ENCODE data around the gene NRL.
A peak's percentile ranks its signal among the peaks of the same experiment; 100 is the strongest.

NRL gene

DNA sequence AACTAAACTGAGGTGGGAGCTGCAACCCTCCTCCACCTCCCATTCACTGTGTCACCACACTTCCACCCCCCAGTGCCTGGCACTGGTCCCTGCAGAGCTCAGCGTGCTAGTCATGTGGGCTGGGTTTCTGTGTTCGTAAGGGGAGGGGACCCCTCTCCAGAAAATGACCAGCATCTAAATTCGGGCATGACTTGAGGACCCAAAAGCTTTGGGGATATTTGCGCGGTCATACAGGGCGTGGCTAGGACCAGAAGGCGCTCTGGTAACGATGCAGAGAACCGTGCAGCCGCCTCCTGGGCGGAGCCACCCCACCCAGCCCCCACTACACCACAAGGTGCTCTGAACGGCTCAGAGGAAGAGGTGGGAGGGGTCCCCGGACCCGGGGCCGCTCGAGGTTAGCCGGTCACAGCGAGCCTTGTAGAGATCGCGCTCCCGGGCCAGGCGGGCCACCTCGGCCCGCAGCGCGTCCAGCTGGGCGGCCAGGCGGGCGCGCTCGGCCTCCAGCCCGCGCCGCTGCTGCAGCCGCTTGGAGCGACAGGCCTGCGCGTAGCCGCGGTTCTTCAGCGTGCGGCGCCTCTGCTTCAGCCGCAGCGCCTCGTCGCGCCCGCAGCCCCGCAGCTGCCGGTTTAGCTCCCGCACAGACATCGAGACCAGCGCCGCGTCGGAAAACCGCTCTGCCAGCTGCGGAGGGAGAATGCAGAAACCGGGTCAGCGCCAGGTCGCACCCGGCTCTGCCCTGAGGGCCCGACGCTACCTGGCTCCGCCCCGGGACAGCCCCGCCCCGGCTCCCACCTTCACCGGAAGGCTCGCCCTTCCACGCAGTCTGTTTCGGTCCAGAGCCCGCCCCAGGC, 33.6 kb downstream of the NRL start:
- DNase-seq, result peak; percentile 80 to 83

DNA sequence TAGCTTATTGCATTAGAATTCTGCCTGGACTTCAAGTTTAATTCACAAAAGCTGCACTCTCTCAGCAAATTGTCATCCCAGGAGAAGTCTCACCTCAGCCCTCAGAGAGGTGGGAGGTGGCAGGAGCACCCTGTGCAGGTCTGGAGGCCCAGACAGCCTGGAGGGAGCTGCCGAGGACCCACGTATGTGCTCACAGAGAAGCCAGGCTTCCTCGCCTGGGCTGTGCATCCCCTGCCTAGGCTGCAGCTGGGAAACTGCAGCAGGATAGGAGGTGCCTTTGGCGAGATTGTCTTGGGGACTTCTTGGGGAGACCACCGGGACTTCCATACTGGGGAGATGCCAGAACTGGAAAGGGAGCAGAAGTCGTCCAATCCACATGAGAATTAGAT, 34.6 kb downstream of the NRL start:
- no peak for DNase-seq

DNA sequence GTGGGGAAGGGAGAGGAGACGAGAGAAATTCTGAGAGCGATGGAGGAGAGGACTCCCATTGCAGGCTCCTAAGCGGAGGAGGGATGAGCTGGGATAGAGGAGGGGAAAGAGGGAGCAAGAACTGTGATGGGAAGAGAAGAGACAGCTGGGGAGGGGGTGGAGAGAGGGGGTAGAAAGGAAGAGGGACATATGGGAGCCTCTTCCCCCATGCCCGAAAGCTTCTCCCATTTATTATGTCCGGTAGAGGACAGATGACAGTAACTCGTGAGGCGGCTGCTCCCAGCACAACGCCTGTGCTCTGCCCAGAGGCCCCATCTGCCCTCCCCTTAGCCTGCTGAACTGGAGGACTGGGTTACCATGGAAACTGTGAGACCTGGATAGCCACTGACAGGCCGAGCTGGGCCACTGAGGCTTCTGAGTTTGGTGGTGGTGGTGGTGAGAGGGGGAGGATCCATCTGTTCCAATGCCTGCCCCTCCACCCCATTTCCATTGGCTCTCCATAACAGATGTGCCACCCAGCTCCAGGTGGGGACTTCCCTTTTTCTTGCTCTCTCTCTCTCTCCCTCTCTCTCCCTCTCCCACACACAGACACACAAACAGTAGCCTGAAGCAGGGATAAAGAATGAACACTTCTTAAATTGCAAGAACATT, 35.1 kb downstream of the NRL start:
- no peak for DNase-seq

DNA sequence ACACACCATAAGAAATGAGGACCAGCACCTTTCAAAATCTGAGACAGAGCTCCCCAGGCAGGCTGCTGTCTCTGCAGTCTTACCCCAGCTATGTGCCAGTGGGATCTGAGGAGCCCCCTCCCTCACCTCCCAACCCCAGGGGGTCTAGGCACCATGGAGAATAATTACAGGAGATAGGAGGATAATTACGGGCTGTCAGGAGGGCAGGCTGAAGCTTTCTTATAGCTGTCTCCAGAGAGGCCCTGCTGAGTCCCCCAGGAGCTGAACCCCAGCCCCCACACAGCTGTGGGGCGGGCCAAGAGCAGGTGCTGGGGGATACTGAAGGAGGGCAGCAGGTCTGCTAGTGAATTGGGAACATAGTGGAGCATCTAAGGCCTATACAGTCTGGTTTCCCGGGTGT, 36.6 kb downstream of the NRL start:
- DNase-seq, result no peak

DNA sequence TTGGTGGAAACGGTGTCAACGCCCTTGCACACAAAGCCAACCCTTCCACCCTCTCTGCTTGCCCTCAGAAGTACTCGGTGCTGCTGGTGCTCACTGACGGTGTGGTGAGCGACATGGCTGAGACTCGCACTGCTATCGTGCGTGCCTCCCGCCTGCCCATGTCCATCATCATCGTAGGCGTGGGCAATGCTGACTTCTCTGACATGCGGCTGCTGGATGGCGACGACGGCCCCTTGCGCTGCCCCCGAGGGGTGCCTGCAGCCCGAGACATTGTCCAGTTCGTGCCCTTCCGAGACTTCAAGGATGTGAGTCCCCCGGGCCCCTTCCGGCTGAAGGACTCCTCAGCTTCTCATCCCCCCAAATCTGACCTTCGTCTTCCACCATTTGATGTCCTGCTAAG, 37.7 kb downstream of the NRL start:
- no peak for DNase-seq

DNA sequence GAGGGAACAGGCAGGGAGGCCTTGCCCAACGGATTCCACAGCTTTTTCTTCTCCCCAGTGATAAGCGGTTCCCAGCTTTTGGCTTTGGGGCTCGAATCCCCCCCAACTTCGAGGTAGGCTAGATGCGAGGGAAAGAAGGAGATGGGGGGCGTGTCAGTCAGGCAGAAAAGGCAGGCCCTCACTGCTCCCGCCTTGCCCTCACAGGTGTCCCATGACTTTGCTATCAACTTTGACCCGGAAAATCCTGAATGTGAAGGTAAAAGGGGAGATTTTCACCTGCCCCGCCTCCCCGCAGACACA, 38.5 kb downstream of the NRL start:
- DNase-seq, result no peak

DNA sequence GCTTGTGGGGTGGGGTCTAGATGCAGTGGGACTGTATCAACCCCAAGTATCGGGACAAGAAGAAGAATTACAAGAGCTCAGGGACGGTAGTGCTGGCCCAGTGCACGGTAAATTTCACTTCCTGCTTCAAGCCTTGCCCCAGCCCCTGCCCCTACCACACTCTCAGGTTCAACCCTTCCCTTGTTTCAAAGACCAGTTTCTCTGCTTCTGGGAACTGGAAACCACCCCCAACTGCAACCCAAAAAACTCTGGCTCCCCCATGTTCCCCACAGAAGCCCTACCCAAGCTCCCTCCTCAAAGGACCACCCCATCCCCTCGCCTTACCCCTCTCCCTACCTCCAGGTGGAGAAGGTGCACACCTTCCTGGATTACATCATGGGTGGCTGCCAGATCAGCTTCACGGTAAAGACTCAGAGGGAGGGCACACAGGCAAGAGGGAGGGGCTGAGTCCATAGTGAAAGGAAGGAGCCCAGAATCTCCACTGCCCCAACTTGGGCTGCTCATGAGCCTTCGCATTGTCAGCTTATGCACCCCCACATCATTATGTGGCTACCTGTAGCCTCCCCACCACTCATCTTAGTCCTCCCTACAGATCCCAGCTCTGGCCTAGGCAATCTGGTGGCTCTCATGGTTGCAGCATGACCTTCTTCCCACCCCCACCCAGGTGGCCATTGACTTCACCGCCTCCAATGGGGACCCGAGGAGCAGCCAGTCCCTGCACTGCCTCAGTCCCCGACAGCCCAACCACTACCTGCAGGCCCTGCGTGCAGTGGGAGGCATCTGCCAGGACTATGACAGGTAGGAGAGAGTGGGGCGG, 39.1 kb downstream of the NRL start:
- DNase-seq, result no peak

DNA sequence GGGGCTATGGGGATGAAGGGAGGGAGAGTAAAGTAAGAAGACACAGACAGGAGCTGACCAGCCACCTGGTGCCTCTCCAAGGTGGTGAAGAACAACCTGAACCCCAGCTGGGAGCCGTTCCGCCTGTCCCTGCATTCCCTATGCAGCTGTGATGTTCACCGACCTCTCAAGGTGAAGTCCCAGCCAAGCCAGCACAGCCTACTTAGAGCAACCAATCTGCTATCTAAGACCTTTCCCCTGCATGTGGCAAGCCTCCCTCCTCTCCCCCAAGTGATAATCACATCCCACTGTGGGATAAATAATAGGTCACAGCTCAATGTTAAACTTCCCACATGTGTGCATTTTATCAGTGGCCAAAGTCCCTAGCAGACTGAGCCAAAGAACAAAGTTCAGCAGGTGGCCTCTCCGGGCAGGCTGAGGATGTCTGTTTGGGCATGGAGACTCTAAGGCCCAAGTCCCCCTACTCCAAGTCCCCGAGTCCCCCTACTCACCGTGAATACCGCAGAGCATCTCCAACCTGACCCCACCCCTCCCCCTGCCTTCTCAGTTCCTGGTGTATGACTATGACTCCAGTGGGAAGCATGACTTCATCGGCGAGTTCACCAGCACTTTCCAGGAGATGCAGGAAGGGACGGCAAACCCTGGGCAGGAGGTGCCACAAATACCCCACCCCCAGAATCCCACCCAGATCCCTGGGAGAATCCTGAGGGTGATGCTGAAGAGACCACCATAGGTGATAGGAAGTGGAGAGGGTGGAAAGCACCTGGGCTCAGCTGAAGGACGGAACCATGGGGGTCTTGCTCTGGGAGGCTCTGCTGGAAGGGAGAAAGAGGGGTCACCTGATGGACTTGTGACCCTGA, 39.9 kb downstream of the NRL start:
- DNase-seq, result no peak

DNA sequence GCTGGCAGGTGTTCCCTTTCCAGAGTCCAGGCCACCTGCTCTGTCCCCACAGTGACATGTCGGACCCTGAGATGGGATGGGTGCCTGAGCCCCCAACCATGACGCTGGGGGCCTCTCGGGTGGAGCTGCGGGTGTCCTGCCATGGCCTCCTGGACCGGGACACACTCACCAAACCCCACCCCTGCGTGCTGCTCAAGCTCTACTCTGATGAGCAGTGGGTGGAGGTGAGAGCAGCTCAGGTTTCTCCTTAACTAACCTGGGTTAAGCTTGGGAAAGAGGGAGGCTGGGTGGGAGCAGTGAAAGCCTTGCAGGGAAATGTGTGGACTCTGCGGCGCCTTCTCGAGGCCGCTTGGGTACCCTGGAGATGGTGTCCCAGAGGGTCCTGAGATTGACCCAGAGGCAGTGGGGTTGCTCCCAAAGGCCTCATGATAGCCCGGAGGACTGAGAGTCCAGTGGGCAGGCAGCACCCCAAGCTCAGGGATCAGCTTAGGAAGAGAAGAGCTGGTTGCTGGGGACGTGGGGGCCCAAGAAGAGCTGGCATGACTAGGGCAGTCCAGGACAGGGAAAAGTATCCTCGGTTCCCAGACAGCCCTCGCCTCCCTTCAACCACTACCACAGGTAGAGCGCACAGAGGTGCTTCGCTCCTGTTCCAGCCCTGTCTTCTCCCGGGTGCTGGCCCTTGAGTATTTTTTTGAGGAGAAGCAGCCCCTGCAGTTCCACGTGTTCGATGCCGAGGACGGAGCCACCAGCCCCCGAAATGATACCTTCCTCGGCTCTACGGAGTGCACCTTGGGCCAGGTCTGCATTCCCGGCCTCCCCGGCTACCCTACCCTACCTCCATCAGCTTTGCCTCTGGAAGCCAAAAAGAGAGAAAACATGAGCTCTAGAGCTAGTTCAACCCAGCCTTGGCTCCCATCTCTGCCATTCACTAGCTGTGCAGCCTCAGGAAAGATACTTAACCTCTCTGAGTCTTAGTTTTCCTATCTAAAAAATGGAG, 41.6 kb downstream of the NRL start:
- DNase-seq, result no peak

DNA sequence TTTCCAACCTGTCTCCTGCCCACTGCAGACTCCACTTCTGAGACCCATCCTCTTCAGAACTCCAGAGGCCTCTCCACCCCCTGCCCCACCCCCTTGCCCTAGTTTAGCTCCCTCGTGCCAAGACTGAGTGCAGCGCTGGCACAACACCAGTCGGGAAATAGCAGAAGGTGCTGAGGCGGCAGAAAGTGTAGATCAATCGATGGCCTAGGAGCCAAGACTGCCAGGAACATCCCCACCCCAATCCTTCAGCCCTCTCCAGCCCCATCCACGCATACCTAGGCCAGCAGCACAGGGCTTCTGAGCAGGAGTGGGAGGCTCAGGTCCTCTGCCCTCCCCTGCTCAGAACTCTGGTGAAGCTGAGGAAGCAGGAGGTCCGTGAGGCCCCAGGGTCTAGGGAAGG, 42.3 kb downstream of the NRL start:
- no peak for DNase-seq

DNA sequence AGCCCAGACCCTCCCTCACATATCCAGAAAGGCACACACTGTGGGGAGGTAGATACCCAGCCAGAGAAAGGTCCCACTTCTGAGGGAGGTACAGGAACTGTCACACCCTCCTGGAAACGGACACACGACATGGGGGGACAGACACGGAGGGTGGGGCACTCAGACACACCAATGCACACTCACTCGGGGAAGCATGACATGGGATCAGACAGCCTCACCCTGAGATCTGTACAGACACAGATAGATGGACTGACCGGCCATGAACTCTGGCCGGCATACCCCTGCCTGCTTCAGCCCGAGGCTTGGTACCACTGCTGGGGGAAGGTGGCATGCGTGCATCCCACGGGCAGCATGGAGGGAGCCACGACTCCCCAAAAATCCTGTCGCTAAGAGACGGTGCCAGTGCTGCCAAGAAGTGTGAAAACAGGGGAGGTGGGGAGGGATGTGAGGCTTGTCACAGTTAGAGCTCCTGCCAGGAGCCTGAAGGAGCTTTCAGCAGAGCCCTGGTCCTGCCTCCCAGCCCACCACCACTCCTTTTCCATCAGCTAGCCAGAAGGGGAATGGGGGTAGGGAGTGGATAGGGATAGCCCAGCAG, 42.8 kb downstream of the NRL start:
- DNase-seq, result no peak

DNA sequence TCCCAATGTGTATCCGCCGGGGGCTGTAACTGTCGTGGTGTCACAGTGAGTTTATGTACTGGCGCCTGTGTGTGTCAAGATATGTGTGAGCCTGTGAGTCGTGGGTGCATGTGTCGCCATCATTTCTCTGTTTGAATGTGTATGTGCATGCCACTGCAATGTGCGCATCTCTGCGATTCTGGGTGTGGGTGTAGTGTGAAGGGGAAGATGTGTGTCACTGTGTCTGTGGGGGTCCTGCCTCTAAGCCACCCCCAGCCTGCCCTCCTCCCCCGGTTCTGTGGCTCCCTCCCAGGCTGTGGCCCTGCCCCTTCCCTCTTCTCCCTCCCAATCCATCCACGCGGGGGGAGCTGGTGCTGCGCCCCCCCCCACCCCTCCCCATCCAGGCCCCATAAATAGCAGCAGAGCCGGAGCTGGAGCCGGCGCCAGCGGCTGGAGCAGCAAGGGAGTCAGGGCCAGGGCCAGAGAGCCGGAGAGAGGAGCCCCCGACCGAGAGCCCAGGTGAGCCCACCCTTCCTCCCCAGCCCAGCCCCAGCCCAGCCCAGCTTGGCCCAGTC, 43.5 kb downstream of the NRL start, which contains the start of gene CPNE6:
Gene CPNE6 (plus strand): TSS at position 419 of the 554 bp plus-strand sequence. CDS start 1,375 bp downstream, outside the sequence.
- peak; percentile 41 to 55 for DNase-seq

DNA sequence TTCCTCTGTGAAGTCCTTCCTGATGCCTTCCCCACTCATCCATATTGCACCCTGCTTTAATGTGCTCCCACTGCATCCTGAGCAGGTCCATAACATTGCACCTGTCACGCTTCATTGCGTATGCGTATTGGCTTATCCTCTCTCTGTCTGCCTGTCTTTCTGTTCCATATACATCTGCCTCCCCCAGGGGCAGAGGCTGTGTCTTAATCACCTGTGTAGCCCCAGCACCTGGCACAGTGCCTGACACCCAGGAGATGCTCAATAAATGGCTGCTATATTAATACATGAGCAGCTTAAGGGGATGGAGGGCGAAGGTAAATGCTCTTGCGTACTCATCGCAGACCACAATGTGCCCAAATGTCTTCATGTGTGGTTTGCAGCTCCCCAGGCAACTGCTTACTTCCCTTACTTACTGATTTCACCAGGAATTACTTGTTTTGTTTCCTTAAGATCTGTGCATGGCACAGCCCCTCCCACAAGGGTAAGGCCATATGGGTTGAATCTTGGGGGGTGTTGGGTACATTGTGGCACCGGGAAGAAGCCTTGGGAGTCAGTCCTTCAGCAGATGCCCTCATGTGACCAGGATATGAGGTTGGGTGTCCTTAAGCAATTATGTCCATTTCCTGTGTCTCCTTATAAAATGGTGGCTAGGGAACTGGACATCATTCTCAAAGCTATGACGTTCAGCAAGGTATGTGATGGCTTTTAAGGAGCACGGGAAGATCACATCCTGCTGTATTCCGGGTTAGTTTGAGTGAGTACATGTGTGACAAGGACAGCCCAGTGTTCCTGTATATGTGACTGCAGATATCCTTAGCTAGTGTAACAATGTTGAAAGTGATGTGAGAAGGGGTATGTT, 44.2 kb downstream of the NRL start:
- DNase-seq, result no peak

DNA sequence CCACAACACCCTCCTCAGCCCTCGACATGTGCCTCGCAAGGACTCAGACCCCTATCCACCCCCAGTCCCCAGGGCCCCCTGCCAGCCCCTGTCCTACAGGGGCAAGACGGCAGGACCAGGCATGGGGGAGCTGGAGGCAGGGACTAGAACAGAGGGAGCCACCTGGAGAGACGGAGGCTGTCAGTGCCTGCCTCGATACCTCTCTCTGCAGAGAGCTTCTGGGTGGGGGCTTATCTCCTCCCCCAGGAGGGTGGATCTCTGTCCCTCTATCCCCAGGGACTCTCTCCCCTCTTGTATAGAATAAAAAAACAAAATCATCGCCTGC, 45.4 kb downstream of the NRL start:
- no peak for DNase-seq

DNA sequence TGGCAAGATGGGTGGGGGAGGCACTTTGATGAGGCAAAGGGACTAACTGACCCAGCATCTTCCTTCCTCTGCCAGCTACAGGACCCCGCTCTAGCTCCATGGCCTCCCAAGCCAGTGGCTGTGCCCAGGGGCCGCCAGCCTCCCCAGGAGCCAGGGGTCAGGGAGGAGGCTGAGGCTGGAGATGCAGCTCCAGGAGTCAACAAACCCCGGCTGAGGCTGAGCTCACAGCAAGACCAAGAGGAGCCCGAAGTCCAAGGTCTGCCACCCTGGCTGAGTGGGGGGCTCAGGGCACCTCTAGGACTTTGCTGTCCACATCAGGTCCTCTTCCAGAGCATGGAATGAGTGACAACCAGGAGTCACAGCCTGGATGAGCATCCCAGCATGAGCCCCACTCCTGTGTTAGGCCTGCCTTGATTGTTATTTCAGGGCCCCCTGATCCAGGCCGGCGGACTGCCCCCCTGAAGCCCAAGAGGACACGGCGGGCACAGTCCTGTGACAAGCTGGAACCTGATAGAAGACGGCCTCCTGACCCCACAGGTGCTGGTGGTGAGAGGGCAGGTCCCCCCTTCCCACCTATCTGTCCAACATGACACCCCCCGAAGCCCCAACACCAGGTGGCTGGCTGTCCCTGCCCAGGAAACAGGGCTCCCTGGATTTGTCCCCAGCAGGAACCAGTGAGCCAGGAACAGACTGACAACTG, 45.9 kb downstream of the NRL start:
- no peak for DNase-seq

DNA sequence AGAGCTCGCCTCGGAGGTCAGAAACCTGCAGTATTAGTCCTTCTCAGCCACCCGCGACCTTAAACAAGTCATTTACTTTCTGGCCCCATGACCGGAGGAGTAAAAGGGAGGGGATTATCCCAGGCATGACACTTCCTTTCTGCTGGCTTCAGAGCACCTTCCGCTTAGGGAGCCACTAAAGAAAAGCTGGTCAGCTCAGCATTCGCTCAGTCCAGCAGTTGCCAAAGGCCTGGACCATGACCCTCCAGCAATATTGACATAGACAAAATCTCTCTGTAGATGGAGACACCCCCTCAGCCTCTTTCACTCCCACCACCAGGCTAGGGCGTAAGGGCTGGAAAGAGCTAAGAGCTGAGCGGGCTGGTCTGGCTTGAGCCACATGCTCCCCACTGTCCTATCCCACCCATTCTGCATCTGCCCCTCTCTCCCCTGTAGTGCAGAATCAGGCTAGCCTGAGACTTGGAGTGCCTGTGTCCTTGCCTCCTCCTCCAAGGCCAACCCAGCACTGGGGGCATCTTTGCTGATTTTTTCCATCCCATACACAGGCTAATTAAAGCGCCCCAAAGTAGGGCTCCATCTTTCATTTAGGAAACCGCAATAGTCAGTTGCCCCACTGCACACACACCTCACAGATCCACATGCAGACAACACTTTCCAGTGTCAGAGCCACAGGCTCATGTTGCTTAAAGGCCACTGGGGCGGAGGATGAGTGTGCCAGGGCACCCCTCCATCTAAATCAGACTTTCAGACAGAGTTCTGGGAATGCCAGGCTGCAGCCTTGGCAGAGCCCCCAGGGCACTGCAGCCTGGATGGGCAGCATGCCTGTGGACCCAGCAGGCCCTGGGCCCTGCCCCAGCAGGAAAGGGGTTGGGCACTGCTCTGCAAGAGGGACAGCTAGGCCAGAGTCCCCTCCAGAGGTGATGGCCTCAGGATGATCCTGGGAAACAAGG, 47.3 kb downstream of the NRL start:
- DNase-seq, result no peak

DNA sequence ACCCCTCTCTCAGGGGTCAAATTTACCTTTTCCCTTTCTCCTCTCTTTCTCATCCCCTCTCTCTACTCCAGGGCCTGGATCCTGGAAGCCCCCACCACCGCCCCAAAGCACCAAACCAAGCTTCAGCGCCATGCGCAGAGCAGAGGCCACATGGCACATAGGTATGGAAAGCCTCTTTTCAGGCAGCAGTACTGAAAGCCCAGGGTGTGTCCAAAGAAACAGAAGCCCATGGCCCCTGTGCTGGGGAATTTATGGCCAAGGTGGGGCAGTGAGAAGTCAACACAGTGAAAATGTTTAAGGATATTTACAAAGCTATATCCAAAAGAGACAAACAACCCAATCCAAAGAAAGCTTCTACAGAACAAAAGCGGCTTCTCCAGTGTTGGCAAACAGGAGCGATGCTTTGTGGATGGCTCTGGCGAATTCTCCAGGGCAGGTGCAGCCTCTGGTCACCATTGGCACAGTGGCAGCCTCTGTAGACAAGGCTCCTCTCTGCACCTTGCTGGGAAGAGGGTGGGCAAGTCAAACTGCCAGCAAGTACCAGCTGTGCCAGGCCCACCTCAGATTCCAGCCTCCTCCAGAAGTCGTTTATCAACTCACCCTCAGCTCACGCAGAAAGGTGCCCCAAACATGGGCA, 48.1 kb downstream of the NRL start:
- DNase-seq, result no peak

DNA sequence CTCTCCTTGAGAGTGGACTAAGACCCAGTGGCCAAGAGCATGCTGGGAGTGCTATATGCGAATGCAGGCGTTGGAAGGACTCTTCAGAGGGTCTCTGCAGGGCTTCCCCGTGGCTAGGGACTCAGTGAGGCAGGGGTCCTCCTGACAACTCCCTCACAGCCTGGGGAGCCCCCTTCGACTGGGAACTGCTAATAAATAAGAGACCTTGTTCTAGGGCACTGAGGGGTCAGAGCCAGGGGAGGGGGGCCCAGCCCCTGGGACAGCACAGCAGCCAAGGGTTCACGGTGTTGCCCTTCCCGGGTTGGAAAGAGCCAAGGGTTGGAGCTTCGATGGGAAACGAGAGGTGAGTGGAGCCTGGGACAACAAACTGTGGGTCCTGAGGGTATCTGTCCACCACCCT, 49.3 kb downstream of the NRL start:
- no peak for DNase-seq

Data from activated CD4-positive, alpha-beta T cell treated with anti-CD3 and anti-CD28 coated beads, Interleukin-2, amount 50 U/mL, for 48 hours (primary cell).